GM19455 (cell line): ENCODE results near the gene CA5B.
"Not testable (repeated sequence)": the region's sequence is repeated elsewhere in the genome, so short reads cannot be mapped to it uniquely, and the experiment has no call there.

Source experiments
- ATAC-seq: cut with Tn5 transposase; IDR thresholded peaks from one replicate; pipeline ENCODE4 v1.9.1; 2021; ENCODE audit not compliant: unreplicated experiment

Gene CA5B

GRCh38 chrX:15747626-15748173 is 9.6 kb downstream of the CA5B start:
- no peak for ATAC-seq

GRCh38 chrX:15748841-15749240 is 10.8 kb downstream of the CA5B start:
- no peak for ATAC-seq

- no peak for ATAC-seq
These were observed 11.9 kb downstream of the CA5B start for GRCh38 chrX:15749642-15750610.

GRCh38 chrX:15750611-15751154 is 12.6 kb downstream of the CA5B start:
- no peak for ATAC-seq

GRCh38 chrX:15751155-15751819 is 13.2 kb downstream of the CA5B start:
- no peak for ATAC-seq

GRCh38 chrX:15755091-15755490 is 17.0 kb downstream of the CA5B start:
- no peak for ATAC-seq

GRCh38 chrX:15758140-15758539 is 20.1 kb downstream of the CA5B start:
- ATAC-seq: no peak

GRCh38 chrX:15759886-15760285 is 21.8 kb downstream of the CA5B start:
- not testable (repeated sequence) for ATAC-seq

GRCh38 chrX:15761564-15762191 is 23.6 kb downstream of the CA5B start:
- no peak for ATAC-seq

GRCh38 chrX:15769300-15769954 is 31.4 kb downstream of the CA5B start:
- no peak for ATAC-seq

GRCh38 chrX:15781961-15782699 is 44.1 kb downstream of the CA5B start:
- ATAC-seq: peak; percentile 93

GRCh38 chrX:15785176-15785750 is 47.2 kb downstream of the CA5B start:
- no peak for ATAC-seq

- no peak for ATAC-seq
These were observed 48.8 kb downstream of the CA5B start for GRCh38 chrX:15786915-15787314.

GRCh38 chrX:15789979-15790768 is 52.1 kb downstream of the CA5B start, which contains the start of gene ZRSR2:
Gene ZRSR2 (plus strand): TSS chrX:15790484. CDS start chrX:15790496, 12 bp downstream.
- ATAC-seq: peak; percentile 94

GRCh38 chrX:15790769-15791290 is 52.8 kb downstream of the CA5B start:
- peak; percentile 17 for ATAC-seq

GRCh38 chrX:15797707-15798106 is 59.6 kb downstream of the CA5B start:
- no peak for ATAC-seq

- no peak for ATAC-seq
These were observed 66.5 kb downstream of the CA5B start for GRCh38 chrX:15804563-15804962.

- ATAC-seq: no peak
These were observed 70.2 kb downstream of the CA5B start for GRCh38 chrX:15808254-15808653.
